Stomach (tissue), 4 donors: ENCODE results near the gene MAGEA4.

Experiments
- CTCF ChIP-seq, 7 experiments: fragments of 450-650 bp in 4 of 7; fragments of 200-600 bp in 3 of 7; sonication (generic) in 3 of 7; IDR thresholded peaks; one replicate each; pipeline ENCODE4 v1.5.1; 2016 to 2019; ENCODE audit warnings: antibody characterized with exemption in 7 of 7, control low read depth in 2 of 7, mild to moderate bottlenecking in 1 of 7
- POLR2A ChIP-seq, 4 donors: fragments of 450-650 bp; IDR thresholded peaks; one replicate each; pipeline ENCODE4 v1.6.1; 2016; ENCODE audit warnings: antibody characterized with exemption in 4 of 4, control low read depth in 2 of 4, mild to moderate bottlenecking in 1 of 4, moderate library complexity in 1 of 4
- POLR2AphosphoS5 ChIP-seq, 3 donors: sonication (generic); formaldehyde crosslinking; IDR thresholded peaks; one replicate each; pipeline ENCODE4 v1.6.1; 2016; ENCODE audit warnings: antibody characterized with exemption in 3 of 3

GRCh38 chrX:151958101-151958500 lies 45.4 kb downstream of the MAGEA4 start:
- TF ChIP-seq POLR2A (IDR thresholded peaks at IDR 0.05) (no peak), CTCF (IDR thresholded peaks at IDR 0.05) (no peak), POLR2AphosphoS5 (IDR thresholded peaks at IDR 0.05) (no peak)
